Embryonic facial prominence (tissue), 1 donor: Measurements from ENCODE around the gene DLK2.
"Not testable (repeated sequence)": the region's sequence is repeated elsewhere in the genome, so short reads cannot be mapped to it uniquely, and the experiment has no call there.

Experiments
- DNase-seq: peaks from one replicate; pipeline ENCODE4 v3.0.0-alpha.2; 2016; ENCODE audit errors: extremely low spot score

The DLK2 gene

DNA sequence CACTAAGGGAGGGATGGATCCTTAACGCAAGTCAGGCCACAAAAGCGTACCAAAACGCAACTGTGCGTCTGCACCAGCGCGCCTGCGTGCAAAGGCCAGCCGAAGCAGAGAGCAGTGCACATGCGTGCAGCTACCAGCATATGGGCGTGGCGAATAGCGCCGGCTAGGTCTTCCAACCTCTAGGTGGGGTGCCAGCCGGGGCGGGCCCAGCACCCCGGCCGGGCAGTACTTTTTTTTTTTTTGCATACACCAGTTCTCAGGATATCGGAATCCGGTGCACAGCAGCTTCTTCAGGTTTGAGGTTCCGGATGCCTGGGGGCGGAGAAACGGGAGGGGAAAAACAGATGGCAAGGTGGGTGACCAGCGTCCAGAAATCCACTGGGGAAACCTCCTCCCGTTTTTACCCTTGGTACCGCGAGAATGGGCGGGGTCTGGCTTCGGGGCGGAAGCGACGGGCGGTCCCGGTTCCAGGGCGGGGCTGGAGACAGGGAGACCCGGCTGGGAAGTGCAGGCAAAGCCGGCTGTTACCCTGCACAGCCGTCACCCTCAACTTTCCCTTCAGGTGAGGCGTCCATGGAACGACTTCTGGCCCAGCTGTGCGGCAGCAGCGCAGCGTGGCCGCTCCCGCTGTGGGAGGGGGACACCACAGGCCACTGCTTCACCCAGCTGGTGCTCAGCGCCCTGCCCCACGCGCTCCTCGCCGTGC is 27.8 kb downstream of the DLK2 start, which contains the start of gene ABCC10:
ABCC10 (plus strand) TSS at position 136 of the 706 bp plus-strand sequence; CDS start at position 574, 438 bp downstream.
- peak; percentile 86 for DNase-seq

DNA sequence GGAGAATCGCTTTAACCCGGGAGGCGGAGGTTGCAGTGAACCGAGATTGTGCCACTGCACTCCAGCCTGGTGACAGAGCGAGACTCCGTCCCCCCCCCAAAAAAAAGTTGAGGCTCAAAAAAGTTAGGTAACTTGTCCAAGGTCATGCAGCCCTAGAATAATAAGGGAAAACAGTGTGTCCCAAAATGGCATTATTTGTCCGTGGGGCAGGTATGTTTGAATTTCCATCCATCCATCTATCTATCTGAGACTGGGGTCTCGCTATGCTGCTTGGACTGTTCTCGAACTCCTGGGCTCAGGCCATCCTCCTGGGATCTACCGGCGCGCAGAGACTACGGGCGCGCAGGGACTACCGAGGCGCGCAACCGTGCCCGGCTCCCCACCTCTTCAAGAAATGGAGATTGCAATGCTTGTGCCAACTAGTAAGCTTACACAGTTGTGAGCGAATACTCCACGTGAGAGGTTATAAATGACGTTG is 28.4 kb downstream of the DLK2 start:
- DNase-seq: no peak

DNA sequence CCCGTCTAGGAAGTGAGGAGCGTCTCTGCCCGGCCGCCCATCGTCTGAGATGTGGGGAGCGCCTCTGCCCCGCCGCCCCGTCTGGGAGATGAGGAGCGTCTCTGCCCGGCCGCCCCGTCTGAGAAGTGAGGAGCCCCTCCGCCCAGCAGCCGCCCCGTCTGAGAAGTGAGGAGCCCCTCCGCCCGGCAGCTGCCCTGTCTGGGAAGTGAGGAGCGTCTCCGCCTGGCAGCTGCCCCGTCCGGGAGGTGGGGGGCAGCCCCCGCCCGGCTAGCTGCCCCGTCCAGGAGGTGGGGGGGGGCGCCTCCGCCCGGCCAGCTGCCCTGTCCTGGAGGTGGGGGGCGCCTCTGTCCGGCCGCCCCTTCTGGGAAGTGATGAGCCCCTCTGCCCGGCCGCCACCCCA is 30.3 kb downstream of the DLK2 start:
- DNase-seq: not testable (repeated sequence)

DNA sequence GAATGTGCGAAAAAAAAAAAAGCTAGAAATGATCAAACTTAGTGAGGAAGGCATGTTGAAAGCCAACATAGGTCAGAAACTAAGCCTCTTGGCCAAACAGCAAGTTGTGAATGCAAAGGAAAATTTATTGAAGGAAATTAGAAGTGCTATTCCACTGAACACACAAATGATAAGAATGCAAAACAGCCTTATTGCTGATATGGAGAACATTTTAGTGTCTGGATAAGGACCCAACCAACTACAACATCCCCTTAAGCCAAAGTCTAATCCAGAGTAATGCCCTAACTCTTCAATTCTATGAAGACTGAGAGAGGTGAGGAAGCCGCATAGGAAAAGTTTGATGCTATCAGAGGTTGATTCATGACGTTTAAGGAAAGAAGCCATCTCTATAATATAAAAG is 33.5 kb downstream of the DLK2 start:
- no peak for DNase-seq

DNA sequence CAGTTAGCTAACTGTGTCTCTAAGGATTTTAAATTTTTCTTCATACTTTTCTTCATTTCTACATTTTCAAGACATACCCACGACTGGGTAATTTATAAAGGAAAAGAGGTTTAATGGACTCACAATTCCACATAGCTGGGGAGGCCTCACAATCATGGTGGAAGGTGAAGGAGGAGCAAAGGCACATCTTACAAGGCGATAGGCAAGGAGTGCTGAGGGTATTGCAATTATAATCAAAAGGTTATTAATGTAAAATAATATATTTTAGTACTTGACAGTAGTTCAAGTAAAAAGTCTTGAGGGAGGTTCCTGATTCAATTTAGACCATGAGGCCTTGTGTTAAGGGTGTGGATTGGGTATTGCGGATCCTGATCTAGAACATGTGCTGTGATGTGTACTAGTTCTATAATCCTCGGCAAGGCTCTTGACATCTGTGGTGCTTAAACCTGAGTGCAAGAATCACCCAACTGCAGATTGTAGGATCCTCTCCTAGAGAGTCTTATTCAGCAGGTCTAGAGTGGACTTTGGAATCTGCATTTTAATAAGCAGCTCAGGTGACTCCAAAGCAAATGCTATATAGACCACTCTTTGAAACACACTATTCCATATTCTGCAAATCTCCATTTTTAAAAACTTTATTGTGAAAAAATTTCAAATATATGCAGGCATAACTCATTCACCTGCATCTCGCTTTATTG is 35.2 kb downstream of the DLK2 start:
- DNase-seq: no peak

DNA sequence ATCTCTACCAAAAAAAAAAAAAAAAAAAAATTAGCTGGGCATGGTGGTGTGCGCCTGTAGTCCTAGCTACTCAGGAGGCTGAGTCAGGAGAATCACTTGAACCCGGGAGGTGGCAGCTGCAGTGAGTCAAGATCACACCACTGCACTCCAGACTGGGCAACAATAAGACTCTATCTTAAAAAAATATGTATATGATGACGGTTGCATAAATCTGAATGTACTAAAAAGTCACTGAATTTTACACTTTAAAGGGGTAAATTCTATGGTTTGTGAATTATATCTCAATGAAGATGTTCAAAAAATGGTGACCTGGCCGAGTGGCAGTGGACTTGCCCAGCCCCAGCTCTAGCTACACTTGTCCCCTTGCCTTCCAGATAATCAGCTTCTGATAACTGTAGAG is 38.4 kb downstream of the DLK2 start:
- no peak for DNase-seq

DNA sequence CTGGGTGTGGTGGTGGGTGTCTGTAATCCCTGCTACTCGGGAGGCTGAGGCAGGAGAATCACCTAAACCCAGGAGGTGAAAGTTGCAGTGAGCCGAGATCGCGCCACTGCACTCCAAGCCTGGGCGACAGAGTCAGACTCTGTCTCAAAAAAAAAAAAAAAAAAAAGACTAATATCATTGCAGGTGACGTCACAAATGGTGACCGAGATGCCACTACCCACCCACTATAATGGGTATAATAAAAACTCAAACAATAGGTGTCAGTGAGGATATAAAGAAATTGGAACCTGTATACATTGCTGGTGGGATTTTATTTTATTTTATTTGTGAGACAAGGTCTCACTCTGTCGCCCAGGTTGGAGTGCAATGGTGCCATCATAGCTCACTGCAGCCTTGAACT is 40.1 kb downstream of the DLK2 start:
- DNase-seq: not testable (repeated sequence)

DNA sequence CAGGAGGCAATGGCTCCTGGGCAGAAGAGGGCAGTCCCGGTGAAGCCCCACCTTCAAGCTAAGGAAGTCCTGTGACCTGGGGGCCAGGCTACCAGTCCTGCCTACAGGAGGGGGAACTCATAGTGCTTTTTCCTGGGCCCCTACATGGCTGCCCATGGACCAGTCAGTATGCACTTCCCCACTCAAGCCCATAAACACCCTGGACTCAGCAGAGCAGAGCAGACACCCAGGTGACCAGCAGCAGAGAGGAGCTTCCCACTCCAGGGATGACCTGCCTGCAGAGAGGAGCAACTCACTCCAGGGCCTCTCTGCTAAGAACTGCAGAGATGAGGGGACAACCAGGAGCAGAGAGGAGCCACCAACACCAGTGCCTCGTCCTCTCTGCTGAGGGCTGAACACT is 42.3 kb downstream of the DLK2 start:
- DNase-seq: no peak

DNA sequence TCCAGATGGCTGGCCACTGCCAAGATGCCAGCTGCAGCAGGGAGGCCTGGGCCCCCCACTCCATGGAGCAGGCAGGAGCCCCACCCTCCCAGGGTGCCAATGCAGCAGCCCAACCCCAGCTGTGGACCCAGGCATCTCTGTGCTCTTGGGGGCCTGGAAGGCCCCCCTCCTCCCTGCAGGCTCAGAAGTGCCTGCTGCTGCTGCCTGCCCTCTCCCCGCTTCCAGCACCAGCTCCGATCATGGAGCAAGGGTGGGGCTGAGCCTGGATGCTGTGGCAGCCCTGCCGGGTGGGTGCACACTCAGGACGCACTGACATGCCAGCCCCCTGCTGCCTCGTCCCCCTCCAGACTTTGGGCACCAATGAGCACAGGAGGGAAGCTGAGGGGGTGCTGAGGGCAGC is 42.8 kb downstream of the DLK2 start:
- DNase-seq: no peak

DNA sequence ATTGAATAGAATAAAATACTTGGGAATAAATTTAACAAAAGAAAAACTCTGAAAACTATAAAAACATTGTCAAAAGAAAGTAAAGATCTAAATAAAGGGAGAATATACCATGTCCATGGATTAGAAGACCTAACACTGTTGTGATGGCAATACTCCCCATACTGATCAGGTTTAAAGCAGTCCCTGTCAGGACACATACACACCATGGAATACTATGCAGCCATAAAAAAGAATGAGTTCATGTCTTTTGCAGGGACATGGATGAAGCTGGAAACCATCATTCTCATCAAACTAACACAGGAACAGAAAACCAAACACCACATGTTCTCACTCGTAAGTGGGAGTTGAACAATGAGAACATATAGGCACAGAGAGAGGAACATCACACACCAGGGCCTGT is 44.6 kb downstream of the DLK2 start:
- not testable (repeated sequence) for DNase-seq

DNA sequence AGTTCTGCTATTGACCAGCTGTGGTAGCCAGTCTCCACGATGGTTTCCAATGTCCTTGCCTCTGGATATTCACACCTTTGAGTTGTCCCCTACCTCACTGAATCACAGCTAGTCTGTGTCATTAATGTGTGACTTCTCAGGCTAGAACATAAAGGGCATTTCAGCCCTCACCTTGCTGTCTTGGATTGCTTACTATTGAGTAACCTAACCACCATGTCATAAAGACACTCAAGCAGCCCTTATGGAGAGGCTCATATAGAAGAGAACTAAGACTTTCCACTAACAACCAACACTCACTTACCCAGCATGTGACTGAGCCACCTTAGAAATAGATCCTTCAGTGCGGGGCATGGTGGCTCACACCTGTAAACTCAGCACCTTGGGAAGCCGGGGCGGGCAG is 47.1 kb downstream of the DLK2 start:
- DNase-seq: no peak

DNA sequence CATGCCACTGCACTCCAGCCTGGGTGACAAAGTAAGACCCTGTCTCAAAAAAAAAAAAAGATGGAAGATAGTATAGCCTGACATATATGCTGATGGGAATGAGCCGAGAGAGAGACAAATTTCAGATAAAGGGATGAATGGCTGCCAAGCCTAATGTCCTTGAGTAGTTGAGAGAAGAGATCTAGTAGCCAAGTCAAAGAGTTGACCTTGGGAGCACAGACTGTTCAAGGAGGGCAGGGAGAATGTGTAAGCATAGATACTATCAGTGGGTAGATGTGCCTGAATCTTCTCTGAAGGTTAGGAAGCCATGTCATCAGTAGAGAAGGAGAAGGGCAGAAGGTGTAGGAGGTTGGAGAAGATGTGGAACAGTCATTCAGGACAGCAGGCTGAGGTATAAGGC is 48.1 kb downstream of the DLK2 start:
- no peak for DNase-seq

DNA sequence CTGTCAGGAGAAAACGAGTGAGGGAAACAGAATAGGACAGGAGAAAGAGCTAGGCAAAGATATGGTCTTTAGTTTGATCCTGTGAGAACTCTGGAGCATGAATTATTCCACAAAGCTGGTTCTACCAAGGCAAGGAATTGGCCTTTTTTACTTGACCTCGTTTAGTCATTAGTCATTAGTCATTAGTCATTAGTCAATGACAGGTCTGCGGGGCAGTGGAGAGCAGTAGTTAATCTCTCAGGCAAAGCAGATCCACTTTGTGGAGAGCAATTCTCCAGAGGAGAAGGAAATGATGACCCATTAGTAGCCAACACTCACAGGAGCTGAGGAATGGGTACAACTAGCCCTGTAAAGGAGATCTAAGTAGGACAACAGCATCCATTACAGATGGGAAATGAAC is 50.0 kb downstream of the DLK2 start:
- DNase-seq: no peak

DNA sequence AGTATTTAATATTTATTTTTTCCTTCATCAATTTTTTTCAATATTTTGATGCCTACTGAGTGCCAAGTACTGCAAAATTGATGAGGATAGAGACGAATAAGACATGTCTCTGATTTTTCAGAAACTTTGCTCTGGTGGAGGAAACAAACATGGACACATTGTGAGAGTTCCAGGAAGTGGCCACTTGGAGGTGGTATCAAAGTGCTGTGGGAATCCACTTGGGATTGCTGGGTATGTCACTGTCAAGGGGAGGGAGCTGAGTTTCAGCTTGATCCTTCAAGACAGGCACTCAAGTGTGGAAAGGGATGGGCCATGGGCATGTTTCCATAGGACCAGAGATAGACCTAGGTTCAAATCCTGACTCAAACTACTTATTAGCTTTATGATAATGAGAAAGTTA is 52.5 kb downstream of the DLK2 start:
- DNase-seq: no peak

DNA sequence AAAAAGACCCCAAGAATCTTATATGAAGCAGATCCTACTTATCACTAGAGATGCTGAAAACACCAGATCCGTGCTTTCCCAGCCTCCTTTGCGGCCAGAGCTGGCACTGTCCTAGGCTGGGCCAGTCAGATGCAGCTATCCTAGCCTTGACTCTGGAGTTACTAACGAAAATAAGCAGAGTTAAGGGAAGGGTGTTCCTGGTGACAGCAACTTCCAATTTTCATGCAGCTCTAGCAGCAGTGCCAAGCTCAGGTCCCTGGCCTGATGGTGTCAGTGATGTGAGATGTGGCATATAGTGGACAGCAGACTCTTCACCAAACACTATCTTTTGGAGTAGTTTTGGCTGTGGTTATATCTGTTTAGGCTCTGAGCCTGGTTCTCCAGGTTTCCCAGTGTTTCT is 53.6 kb downstream of the DLK2 start:
- DNase-seq: no peak
